ENCODE measurements around the gene B4GALT7. TPM values are rescaled to one million over a fixed set of nuclear protein-coding genes. Genes with fewer than 3 reads are reported as not detected.

Gene B4GALT7
- total RNA-seq, 2 experiments from 2014 or later: 31.1 to 33.8 TPM

- Histone ChIP-seq H3K27ac (ENCODE audit: low read depth in 1 of 2, low read length in 2 of 2) (no peak overlapping the region), H3K36me3 (ENCODE audit: insufficient read depth, low read length) (no peaks in the 10 kb centered on the region), H3K9me3 (ENCODE audit: control insufficient read depth in 1 of 2, insufficient read depth in 1 of 2, low read length in 2 of 2) (no peaks in the 10 kb centered on the region), H3K27me3 (ENCODE audit: control insufficient read depth in 1 of 2, insufficient read depth in 2 of 2, low read length in 2 of 2) (peaks cover 0 to 5% of the 10 kb centered on the region in 2 experiments), H3K4me1 (ENCODE audit: insufficient read depth, low read length) (no peaks in the 10 kb centered on the region), H3K4me3 (ENCODE audit: low read length) (no peak overlapping the region)
- Mint-ChIP-seq H3K4me1 (ENCODE audit: low read depth) (no peaks in the 10 kb centered on the region), H3K27me3 (peaks cover 10% of the 10 kb centered on the region), H3K27ac (no peak overlapping the region), H3K9me3 (no peaks in the 10 kb centered on the region), H3K4me3 (no peak overlapping the region), H3K36me3 (ENCODE audit: low read depth) (no peaks in the 10 kb centered on the region)
- intact Hi-C loops (cut with DNase I, micrococcal nuclease): no loop called here
- TF ChIP-seq, protein P1, sequence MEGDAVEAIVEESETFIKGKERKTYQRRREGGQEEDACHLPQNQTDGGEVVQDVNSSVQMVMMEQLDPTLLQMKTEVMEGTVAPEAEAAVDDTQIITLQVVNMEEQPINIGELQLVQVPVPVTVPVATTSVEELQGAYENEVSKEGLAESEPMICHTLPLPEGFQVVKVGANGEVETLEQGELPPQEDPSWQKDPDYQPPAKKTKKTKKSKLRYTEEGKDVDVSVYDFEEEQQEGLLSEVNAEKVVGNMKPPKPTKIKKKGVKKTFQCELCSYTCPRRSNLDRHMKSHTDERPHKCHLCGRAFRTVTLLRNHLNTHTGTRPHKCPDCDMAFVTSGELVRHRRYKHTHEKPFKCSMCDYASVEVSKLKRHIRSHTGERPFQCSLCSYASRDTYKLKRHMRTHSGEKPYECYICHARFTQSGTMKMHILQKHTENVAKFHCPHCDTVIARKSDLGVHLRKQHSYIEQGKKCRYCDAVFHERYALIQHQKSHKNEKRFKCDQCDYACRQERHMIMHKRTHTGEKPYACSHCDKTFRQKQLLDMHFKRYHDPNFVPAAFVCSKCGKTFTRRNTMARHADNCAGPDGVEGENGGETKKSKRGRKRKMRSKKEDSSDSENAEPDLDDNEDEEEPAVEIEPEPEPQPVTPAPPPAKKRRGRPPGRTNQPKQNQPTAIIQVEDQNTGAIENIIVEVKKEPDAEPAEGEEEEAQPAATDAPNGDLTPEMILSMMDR (IDR thresholded peaks at IDR 0.05): no peak
- ChIA-PET CTCF (no interaction called here), POLR2A (no interaction called here)
- DNase-seq (no peak), ATAC-seq (ENCODE audit: poor library complexity) (no peak)
Observed at GRCh38 chr5:177565046-177565445, 34.9 kb upstream of the B4GALT7 start.

GRCh38 chr5:177568326-177568725, 31.6 kb upstream of the B4GALT7 start:
- H3K27ac Mint-ChIP-seq: no peak overlapping the region
- TF ChIP-seq, protein P1 (IDR thresholded peaks at IDR 0.05): no peak
- no peak overlapping the region for H3K27ac ChIP-seq (ENCODE audit: low read depth in 1 of 2, low read length in 2 of 2)
- CTCF ChIA-PET: no interaction called here
- no peak for ATAC-seq (ENCODE audit: poor library complexity)
- intact Hi-C loops (cut with DNase I, micrococcal nuclease): no loop called here
- H3K4me1 ChIP-seq (ENCODE audit: insufficient read depth, low read length): no peaks in the 10 kb centered on the region
- H3K4me3 ChIP-seq (ENCODE audit: low read length): no peak overlapping the region
- H3K36me3 ChIP-seq (ENCODE audit: insufficient read depth, low read length): no peaks in the 10 kb centered on the region
- no peaks in the 10 kb centered on the region for H3K36me3 Mint-ChIP-seq (ENCODE audit: low read depth)
- DNase-seq: no peak
- peaks cover 2% of the 10 kb centered on the region for H3K9me3 Mint-ChIP-seq
- peaks cover 0 to 4% of the 10 kb centered on the region in 2 experiments for H3K9me3 ChIP-seq (ENCODE audit: control insufficient read depth in 1 of 2, insufficient read depth in 1 of 2, low read length in 2 of 2)
- H3K27me3 Mint-ChIP-seq: peaks cover 10% of the 10 kb centered on the region
- H3K4me3 Mint-ChIP-seq: no peak overlapping the region
- peaks cover 0 to 5% of the 10 kb centered on the region in 2 experiments for H3K27me3 ChIP-seq (ENCODE audit: control insufficient read depth in 1 of 2, insufficient read depth in 2 of 2, low read length in 2 of 2)
- POLR2A ChIA-PET: no interaction called here
- no peaks in the 10 kb centered on the region for H3K4me1 Mint-ChIP-seq (ENCODE audit: low read depth)

DNA sequence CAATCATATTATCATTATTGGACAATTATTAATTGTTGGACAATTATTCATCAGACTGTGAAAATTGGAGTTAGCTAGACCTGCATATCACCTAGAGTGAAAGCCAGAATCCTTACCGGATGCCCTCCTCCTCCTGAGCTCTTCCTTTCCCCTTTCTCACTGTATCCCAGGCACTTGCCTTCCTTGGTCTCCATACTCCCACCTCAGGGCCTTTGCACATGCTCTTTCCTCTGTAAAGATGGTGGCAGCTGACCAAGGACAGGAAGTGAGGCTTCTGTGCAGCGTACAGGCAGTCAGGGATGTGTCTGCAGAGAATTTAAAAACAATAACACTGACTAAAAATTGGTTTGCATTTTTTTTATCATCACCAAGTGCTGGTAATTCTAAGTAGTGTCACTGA, 30.0 kb upstream of the B4GALT7 start:
- TF ChIP-seq, protein P1 (IDR thresholded peaks at IDR 0.05): no peak
- Histone ChIP-seq H3K4me1 (ENCODE audit: insufficient read depth, low read length) (no peaks in the 10 kb centered on the region), H3K4me3 (ENCODE audit: low read length) (no peak overlapping the region), H3K36me3 (ENCODE audit: insufficient read depth, low read length) (no peaks in the 10 kb centered on the region), H3K27me3 (ENCODE audit: control insufficient read depth in 1 of 2, insufficient read depth in 2 of 2, low read length in 2 of 2) (peaks cover 0 to 5% of the 10 kb centered on the region in 2 experiments), H3K9me3 (ENCODE audit: control insufficient read depth in 1 of 2, insufficient read depth in 1 of 2, low read length in 2 of 2) (peaks cover 0 to 4% of the 10 kb centered on the region in 2 experiments), H3K27ac (ENCODE audit: low read depth in 1 of 2, low read length in 2 of 2) (no peak overlapping the region)
- peaks cover 10% of the 10 kb centered on the region for H3K27me3 Mint-ChIP-seq
- no peak overlapping the region for H3K4me3 Mint-ChIP-seq
- no peaks in the 10 kb centered on the region for H3K36me3 Mint-ChIP-seq (ENCODE audit: low read depth)
- CTCF ChIA-PET: no interaction called here
- ATAC-seq (ENCODE audit: poor library complexity) (no peak), DNase-seq (no peak)
- H3K27ac Mint-ChIP-seq: no peak overlapping the region
- peaks cover 2% of the 10 kb centered on the region for H3K9me3 Mint-ChIP-seq
- H3K4me1 Mint-ChIP-seq (ENCODE audit: low read depth): no peaks in the 10 kb centered on the region
- intact Hi-C loops (cut with DNase I, micrococcal nuclease): no loop called here
- POLR2A ChIA-PET: no interaction called here
